Activated T-helper 1 cell treated with anti-CD3 and anti-CD28 coated beads, Interleukin-12 subunit alpha, Interleukin-12 subunit beta, Interleukin-2, Interleukin-4 antibody, amounts not matched to agents 30 ng/mL and 10 ng/mL and 1 ng/mL, durations not matched to agents 14 hours and 24 hours and 36 hours (primary cell): Measurements from ENCODE around the gene CHAF1A. TPM values are rescaled to one million over a fixed set of nuclear protein-coding genes. Genes with fewer than 3 reads are reported as not detected.
A peak's percentile ranks its signal among the peaks of the same experiment; 100 is the strongest.

Experiments
- DNase-seq: peaks from one replicate; pipeline ENCODE4 v3.0.0; 2021; ENCODE audit warnings: low spot score
- H3K27ac Mint-ChIP-seq: one replicate; pipeline ENCODE4 v1.8.0; 2021; ENCODE audit warnings: mild to moderate bottlenecking, mixed read lengths
- H3K27me3 Mint-ChIP-seq: one replicate; pipeline ENCODE4 v1.8.0; 2022; ENCODE audit warnings: mild to moderate bottlenecking, moderate library complexity, mixed read lengths; ENCODE audit not compliant: insufficient read depth
- H3K36me3 Mint-ChIP-seq: one replicate; pipeline ENCODE4 v1.8.0; 2021; ENCODE audit warnings: low read depth, mixed read lengths
- H3K4me1 Mint-ChIP-seq: one replicate; pipeline ENCODE4 v1.8.0; 2021; ENCODE audit warnings: low read depth, mixed read lengths
- H3K4me3 Mint-ChIP-seq: one replicate; pipeline ENCODE4 v1.8.0; 2021; ENCODE audit warnings: mild to moderate bottlenecking, moderate library complexity, mixed read lengths
- H3K9me3 Mint-ChIP-seq: one replicate; pipeline ENCODE4 v1.8.0; 2021; ENCODE audit warnings: mixed read lengths
- intact Hi-C: fragments of 100-400 bp; cut with micrococcal nuclease; formaldehyde crosslinking; loops from one replicate; pipeline ENCODE4 v1.15.1; 2024
- total RNA-seq: library from RNA; stranded (reverse); gene quantifications from 2 replicates; pipeline ENCODE4 v1.2.3, GENCODE V29; 2022

CHAF1A gene
- total RNA-seq, 1 donor from 2014 or later: 107 TPM

- no peaks in the 10 kb centered on the region for H3K9me3 Mint-ChIP-seq
- intact Hi-C loops: loop anchor here (1.0 kb wide), 4 partner anchors 10 to 41 kb away; partner anchors contain the start of genes MPND and SH3GL1
- H3K4me3 Mint-ChIP-seq: peak overlapping the region; percentile 69
- no peaks in the 10 kb centered on the region for H3K27me3 Mint-ChIP-seq
- peak; percentile 83 for DNase-seq
- no peaks in the 10 kb centered on the region for H3K36me3 Mint-ChIP-seq
- peaks cover 42% of the 10 kb centered on the region for H3K4me1 Mint-ChIP-seq
- peak overlapping the region; percentile 92 for H3K27ac Mint-ChIP-seq
These were observed 33.1 kb upstream of the CHAF1A start for GRCh38 chr19:4369109-4369887.

GRCh38 chr19:4369888-4370260, 32.6 kb upstream of the CHAF1A start:
- Mint-ChIP-seq H3K4me1 (peaks cover 42% of the 10 kb centered on the region), H3K36me3 (no peaks in the 10 kb centered on the region), H3K4me3 (peak overlapping the region; percentile 69), H3K27me3 (no peaks in the 10 kb centered on the region), H3K27ac (peak overlapping the region; percentile 92), H3K9me3 (no peaks in the 10 kb centered on the region)
- DNase-seq: peak; percentile 67
- intact Hi-C loops: loop anchor here (1.0 kb wide), 4 partner anchors 9 to 42 kb away; partner anchors contain the start of genes MPND and SH3GL1

GRCh38 chr19:4370418-4371041, 31.9 kb upstream of the CHAF1A start:
- H3K9me3 Mint-ChIP-seq: no peaks in the 10 kb centered on the region

GRCh38 chr19:4371247-4372164, 30.9 kb upstream of the CHAF1A start:
- H3K9me3 Mint-ChIP-seq: no peaks in the 10 kb centered on the region
- intact Hi-C loops: no loop called here
- H3K4me3 Mint-ChIP-seq: peak overlapping the region; percentile 45
- H3K27ac Mint-ChIP-seq: peak overlapping the region; percentile 72
- H3K4me1 Mint-ChIP-seq: peaks cover 55% of the 10 kb centered on the region
- no peaks in the 10 kb centered on the region for H3K27me3 Mint-ChIP-seq
- no peaks in the 10 kb centered on the region for H3K36me3 Mint-ChIP-seq
- DNase-seq: no peak

More at GRCh38 chr19:4370418-4371041, 31.9 kb upstream of the CHAF1A start:
- intact Hi-C loops: no loop called here
- Mint-ChIP-seq H3K36me3 (no peaks in the 10 kb centered on the region), H3K4me3 (peak overlapping the region; percentile 69), H3K4me1 (peaks cover 45% of the 10 kb centered on the region), H3K27me3 (no peaks in the 10 kb centered on the region), H3K27ac (peak overlapping the region; percentile 92)
- DNase-seq: no peak

DNA sequence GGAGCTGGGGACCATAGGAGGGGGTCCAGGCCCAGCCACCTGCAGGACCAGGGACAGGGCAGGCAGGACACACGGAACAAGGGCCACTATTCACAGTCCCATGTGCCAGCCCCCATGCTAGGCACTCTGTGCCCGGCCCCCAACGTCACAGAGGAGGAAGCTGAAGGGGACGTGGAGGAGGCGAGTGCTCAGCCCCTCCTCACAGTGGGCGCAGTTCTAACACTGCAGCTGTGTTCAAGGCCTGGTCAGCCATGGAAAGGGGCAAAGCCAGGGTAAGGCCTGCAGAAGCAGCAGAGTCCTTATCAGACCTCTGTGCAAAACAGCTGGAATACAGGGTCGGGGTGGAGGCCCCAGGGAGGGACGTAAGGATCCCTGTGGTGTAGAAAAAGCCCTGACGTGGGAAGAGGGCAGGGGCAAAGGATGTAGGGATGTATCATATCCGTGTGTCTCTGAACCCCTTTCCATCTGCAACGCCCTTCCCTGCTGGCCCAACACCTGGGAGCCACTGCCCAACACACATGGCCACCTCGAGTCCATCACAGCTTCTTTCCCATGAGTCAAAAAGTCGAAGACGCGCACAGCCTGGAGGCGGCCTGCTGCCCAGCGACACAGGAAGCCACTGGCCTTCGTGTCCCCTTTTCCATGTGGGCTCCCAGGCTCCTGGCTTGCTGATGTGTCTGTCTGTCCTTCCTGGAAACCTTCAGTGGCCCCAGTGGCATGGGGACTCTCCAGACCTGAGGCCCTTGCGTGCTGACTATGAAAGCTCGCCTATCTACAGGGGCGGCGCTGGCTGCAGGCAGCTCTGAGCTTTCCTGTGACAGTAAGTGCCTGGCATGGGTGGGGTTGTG, 30.1 kb upstream of the CHAF1A start:
- no peak for DNase-seq
- peaks cover 64% of the 10 kb centered on the region for H3K4me1 Mint-ChIP-seq
- intact Hi-C loops: no loop called here
- H3K4me3 Mint-ChIP-seq: peak overlapping the region; percentile 19
- no peaks in the 10 kb centered on the region for H3K9me3 Mint-ChIP-seq
- H3K27ac Mint-ChIP-seq: peak overlapping the region; percentile 21
- H3K36me3 Mint-ChIP-seq: no peaks in the 10 kb centered on the region
- no peaks in the 10 kb centered on the region for H3K27me3 Mint-ChIP-seq

DNA sequence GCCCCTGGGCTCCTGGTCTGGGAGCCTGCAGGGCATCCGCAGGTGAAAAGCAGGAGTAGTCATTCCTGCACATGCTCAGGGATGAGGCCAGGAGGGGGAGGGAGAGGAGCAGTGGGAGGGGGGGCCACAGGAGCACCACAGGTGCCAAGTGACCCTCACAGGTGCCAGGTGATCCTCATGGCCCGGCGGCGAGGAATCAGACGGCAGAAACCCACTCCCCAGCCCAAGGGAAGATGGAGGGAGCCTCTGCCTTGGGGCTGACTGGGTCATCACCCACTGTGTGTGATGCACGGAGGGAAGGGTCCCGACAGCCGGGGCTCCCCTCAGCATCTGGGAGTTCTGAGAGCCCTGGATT, 29.4 kb upstream of the CHAF1A start:
- Mint-ChIP-seq H3K36me3 (no peaks in the 10 kb centered on the region), H3K27ac (no peak overlapping the region), H3K27me3 (no peaks in the 10 kb centered on the region), H3K4me1 (peaks cover 59% of the 10 kb centered on the region), H3K9me3 (no peaks in the 10 kb centered on the region), H3K4me3 (no peak overlapping the region)
- intact Hi-C loops: no loop called here
- DNase-seq: no peak

DNA sequence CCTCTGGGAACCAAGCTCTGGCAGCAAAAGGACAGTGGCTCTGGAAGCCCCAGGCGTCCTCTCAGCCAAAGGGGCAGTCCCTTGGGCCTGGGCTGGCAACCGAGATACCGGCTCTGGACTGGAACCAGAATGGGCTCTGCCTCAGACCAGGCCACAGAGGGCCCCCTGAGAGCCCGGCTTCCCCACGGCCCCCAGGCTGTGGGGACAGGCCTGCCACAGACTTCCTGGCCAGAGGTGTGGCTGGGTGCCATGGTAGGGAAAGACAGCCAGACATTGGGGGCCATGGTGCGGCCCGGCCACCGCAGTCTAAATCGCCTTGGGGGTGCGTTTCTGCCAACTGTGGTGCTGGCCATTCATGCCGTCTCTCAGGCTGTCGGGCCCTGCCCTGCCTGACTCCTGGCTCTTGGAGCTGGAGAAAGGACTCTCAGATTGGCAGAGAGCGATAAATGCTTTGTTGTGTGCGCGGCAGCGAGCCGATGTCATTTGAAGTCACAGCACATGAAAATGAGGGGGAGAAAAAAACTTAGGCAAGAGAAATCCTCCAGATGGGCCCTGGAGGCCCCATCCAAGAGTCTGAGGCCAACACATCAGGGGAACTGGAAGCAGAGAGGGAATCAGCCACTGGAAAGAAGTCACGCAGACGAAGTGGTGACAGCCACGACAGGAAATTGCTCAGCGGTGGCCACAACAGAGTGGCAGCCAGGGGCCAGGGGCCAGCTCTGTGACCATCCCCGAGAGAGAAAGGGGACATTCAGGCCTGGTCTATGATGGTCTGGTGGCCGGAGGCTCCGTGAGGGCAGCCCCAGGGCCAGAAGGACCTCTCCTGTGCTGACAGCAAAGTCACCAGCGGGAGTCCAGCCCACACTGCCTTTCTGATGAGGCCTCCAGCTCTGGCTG, 28.6 kb upstream of the CHAF1A start:
- intact Hi-C loops: no loop called here
- Mint-ChIP-seq H3K4me3 (peak overlapping the region; percentile 4), H3K9me3 (no peaks in the 10 kb centered on the region), H3K36me3 (no peaks in the 10 kb centered on the region), H3K27ac (peak overlapping the region; percentile 63), H3K4me1 (peaks cover 53% of the 10 kb centered on the region), H3K27me3 (no peaks in the 10 kb centered on the region)
- DNase-seq: no peak

- Mint-ChIP-seq H3K4me3 (no peak overlapping the region), H3K27me3 (no peaks in the 10 kb centered on the region), H3K27ac (no peak overlapping the region), H3K36me3 (no peaks in the 10 kb centered on the region), H3K4me1 (peaks cover 58% of the 10 kb centered on the region), H3K9me3 (no peaks in the 10 kb centered on the region)
- no peak for DNase-seq
- intact Hi-C loops: no loop called here
These were observed 27.8 kb upstream of the CHAF1A start for GRCh38 chr19:4374498-4375163.

GRCh38 chr19:4375164-4376027, 27.0 kb upstream of the CHAF1A start:
- intact Hi-C loops: no loop called here
- Mint-ChIP-seq H3K27ac (no peak overlapping the region), H3K27me3 (no peaks in the 10 kb centered on the region), H3K36me3 (no peaks in the 10 kb centered on the region), H3K4me1 (peaks cover 65% of the 10 kb centered on the region), H3K4me3 (no peak overlapping the region), H3K9me3 (no peaks in the 10 kb centered on the region)
- no peak for DNase-seq

GRCh38 chr19:4376028-4376670, 26.3 kb upstream of the CHAF1A start:
- Mint-ChIP-seq H3K9me3 (no peaks in the 10 kb centered on the region), H3K27ac (peak overlapping the region; percentile 75), H3K4me3 (no peak overlapping the region), H3K36me3 (no peaks in the 10 kb centered on the region), H3K4me1 (peaks cover 65% of the 10 kb centered on the region), H3K27me3 (no peaks in the 10 kb centered on the region)
- intact Hi-C loops: no loop called here
- no peak for DNase-seq
